IPS DF 4.7 (cell line): ENCODE data around the gene OLFML1.

Experiments used
- DNase-seq: peaks from one replicate; pipeline ENCODE4 v3.0.0-alpha.2; 2013; ENCODE audit warnings: low spot score; ENCODE audit errors: extremely low read depth

Gene OLFML1

GRCh38 chr11:7532405-7533145, 47.3 kb downstream of the OLFML1 start:
- no peak for DNase-seq

DNA sequence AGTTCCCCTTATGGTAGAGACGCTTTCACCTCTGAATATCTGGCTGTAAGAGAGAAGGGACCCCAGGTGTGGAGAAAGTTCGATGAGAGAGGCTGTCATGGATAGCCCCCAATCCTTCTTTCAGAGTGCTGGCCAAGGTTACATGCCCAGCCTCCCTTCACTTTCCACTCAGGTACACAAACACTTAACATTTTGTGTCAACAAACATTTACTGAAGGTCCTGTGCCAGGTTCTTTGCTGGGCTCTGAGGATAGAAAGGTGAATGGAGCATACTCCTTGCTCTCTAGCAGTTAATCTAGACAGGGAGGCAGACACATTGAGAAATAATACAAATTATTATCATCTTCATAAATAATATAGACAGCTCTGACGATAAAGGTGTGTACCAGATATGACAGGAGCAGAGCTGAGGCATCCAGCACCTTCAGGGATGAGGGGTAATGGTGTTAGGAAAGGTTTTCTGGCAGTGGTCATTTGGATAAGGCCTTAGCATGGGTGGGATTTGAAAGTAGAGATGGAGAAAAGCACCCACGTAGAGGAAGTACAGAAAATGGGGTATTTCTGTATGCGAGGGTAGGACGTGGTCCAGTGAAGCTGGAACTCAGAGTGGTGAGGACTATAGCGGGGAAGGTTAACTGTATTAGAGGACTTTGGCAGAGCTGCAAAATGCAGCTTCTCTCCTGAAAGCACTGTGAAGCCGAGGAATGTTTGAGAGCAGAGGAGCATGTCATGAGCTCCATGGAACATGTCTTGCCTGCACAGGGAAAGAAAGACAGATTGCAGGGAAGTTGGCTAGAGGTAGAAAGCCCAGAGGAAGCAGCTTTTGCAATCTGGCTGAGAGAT, 48.1 kb downstream of the OLFML1 start:
- no peak for DNase-seq

DNA sequence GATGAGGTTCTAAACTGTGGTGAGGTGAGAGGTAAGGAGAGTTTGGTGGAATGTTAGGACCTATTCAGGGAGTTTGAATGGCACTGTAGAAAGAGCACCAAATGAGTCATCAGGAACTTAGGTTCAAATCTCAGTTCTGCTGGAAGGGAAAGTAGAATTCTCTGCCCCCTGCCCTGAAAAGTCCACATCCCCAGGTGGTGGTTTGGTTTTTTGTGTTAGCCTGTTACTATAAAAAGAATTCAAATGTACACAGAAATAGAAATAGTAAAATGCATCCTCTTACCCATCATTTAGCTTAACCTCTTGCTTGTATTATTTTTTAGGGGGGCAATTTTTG, 48.7 kb downstream of the OLFML1 start:
- no peak for DNase-seq

DNA sequence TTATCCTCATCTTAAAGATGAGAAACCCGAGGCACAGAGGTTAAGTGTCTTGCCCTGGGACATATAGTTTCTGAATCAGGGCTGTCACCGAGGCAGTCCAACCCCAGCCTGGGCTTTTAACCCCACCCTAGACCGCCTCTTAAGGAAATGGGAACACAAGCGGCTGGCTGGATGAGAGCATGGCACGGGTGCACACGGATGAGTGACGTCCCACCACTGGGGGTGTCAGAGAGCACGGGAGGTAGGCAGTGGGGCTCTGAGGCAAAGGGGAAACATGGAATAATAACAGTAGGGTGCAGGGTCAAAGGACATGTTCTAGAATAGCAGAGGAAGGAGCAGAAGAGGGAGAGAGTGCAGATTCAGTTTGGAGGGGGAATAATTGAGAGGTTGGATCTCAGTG, 50.8 kb downstream of the OLFML1 start:
- no peak for DNase-seq

- DNase-seq: no peak
These were observed 52.0 kb downstream of the OLFML1 start for GRCh38 chr11:7537265-7537664.

GRCh38 chr11:7538031-7538430, 52.7 kb downstream of the OLFML1 start:
- DNase-seq: no peak

DNA sequence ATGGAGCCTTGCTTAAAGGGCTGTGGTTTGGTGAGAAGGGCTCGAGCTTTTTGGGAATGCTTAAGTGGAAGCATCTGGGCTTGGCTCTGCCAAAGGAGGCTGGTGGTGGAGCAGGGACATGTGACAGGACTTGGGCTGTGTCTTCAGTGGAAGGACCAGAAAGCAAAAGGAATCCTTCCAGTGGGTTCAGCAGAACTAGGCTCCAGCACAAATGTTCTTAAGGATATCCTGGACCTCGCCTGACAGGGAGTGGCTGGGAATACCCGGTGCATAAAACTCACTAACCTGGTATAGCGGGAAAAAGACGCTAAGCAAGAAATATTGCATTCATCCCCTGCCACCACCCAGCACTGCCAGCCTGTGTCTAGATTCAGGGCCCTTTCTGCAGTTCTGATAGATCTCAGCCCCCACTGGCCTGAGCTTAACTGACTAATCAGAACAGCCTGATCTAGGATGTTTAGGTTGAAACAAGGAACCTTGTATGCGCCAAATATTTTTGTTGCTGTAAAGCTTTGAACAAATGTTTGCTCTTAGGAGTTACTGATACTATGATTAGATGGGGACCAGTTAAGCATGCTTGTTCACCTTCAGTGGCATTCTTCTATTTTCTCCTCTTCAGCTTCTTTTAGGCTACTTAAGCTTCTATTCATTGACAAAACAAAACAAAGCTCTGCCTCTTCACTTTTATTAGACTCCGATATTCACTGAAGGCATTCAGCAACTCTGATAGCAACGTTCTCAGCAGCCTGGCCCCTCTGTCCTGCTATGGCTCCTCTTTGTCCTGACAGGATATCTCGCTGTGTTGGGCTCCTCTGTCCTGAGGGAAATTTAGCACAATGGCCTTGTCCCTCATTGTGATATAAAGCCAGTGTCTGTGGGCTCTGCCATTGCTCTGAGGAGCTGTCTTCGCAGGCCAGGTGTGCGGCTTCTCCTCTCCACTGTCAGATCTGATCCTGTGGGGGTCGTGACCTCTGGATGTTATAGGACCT, 53.5 kb downstream of the OLFML1 start:
- no peak for DNase-seq

DNA sequence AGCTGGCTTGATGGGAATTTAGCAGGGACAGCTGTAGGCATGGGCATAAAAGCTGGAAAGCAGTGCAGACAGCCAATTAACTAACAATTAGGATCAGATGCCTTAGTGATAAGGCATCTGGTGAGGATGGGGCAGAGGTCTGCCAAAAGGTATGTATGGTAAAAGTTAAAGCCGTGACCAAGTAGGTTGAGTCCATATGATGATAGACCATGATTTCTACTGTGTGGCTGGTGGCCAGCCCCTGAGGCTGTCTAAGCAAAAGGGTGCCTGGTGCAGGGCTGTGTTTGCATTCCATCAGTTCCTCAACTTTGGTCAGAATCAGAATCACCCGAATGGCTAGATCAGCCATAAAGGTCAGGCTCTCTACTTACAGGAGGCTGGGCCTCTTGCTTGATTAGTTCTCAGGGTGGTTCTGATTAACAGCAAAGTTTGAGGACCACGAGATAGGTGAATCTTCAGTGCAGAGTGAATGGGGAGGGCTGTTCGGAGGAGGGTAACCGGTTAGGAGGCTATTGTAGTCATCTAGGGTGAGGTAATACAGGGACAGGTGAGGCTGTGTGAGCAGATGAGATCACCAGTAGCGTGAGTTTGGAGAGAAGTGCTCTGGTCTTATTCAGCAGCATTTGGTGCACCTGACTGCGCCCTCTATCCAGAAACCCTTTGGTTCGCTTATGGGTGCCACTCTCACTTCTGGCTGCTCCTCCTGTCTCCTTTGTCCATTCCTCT, 55.7 kb downstream of the OLFML1 start:
- DNase-seq: no peak

GRCh38 chr11:7543302-7543701, 58.0 kb downstream of the OLFML1 start:
- DNase-seq: no peak

GRCh38 chr11:7544021-7544420, 58.7 kb downstream of the OLFML1 start:
- DNase-seq: no peak

DNA sequence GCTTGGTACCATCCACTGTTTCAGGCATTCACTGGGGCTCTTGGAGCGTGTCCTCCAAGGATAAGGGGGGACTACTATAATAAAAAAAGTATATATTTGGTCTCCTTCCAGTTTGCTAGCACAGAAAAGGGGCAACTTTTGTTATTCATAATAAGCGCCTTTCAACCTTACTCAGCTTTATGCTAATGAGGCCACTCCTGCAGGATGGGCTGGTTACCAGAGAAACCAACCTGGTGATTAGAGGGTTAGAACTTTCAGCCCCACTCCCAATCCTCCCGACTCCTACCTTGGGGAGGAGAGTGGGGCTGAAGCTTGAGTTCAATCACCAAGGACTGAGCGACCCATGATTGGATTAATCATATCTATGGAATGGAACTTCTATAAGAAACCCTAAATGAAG, 60.3 kb downstream of the OLFML1 start:
- DNase-seq: no peak

DNA sequence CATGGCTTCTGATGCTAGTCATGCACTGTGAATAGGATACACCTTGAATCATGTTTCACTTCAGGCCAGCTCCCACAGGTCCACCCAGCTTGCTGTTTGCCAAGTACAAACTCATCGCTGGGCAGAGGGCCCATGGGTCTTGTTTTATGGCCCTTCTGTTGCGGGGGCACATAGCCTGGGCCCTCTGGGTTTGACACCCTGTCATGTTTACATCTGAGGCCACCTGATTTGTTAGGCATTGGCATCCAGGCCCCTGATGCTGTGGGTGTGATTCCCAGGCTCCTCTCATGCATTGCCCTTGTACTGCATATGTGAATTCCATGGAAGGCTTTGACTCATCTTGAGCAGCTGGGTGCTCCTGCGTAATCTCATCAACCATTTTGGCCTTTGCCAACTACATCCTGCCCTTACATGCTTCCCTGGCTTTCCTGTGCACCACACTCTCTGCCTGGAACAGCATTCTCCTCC, 61.1 kb downstream of the OLFML1 start:
- DNase-seq: no peak

GRCh38 chr11:7547687-7548086, 62.4 kb downstream of the OLFML1 start:
- no peak for DNase-seq

- DNase-seq: peak; percentile 44
These were observed 63.5 kb downstream of the OLFML1 start for GRCh38 chr11:7548659-7549274.

DNA sequence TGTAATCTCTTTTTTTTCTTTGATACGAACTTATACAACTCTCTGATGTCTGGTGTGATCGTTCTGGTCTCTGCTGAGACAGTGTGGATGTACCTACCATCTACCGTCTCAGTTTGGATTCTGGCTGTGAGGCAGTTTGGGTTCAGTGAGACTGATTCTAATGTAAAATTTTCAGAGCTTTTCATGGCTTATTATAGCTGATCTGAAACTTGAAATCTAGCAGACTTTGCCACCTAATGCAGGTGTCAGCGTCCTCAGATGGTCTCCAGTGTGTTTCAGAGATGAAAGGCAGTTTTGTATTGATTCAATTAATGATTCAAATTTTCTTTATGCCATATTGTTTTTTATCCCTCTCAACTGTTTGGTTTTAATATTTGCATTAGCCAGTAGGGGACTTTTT, 64.4 kb downstream of the OLFML1 start:
- no peak for DNase-seq

- DNase-seq: no peak
These were observed 66.3 kb downstream of the OLFML1 start for GRCh38 chr11:7551571-7551970.

DNA sequence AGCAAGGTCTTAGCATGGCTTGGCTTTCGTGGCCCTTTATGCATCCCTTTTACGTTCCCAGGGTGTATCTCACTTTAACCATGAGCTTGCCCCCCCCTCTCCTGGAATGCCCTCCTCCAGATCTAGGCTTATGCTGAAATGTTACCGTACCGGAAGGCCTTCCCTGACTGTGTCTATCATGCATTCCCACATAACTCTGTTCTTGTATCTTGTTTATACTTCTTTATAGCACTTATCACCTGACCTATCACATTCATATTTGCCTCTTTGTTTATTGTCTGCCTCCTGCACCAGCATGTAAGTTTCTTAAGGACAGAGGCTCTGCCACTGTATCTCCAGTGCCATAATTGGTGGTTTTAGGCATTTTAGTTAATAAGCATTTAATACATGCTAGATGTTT, 67.4 kb downstream of the OLFML1 start:
- no peak for DNase-seq

DNA sequence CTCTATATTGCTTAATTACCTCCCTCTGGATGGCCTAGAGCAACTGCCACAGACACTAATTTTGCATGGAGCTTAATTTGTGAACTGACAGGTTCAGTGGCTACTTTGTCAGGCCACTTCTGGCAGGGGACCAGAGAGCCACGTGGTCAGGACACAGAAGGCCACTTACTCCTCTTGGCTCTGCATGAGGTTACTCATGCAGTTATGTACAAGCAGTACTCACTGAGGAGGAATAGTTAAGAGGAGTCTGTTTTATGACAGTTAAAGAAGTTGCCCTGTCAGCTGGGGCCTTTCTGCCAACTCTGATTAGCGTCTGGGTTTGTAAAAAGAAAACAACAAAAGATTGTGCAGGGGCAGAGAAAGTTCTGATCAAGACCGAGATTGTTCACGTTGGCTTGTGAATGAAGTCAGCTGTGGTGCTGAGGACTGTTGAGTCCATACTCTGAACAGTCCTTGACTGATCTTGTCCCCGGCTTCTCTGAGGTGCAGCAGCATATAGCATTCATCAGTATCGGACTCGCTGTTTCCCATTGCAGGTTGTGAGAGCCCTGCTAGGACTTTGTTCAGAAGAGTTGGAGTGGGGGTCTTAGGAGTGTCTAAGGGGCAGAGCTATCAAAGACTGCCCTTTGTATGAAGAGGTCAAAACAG, 69.9 kb downstream of the OLFML1 start:
- DNase-seq: no peak

- DNase-seq: no peak
These were observed 72.7 kb downstream of the OLFML1 start for GRCh38 chr11:7558046-7558445.
